Measurements from ENCODE around the gene TCEA3. TPM values are rescaled to one million over a fixed set of nuclear protein-coding genes. Genes with fewer than 3 reads are reported as not detected.

The TCEA3 gene
- total RNA-seq: 10 to 100 TPM; 21.4 to 45.8 (median 26.6) TPM

DNA sequence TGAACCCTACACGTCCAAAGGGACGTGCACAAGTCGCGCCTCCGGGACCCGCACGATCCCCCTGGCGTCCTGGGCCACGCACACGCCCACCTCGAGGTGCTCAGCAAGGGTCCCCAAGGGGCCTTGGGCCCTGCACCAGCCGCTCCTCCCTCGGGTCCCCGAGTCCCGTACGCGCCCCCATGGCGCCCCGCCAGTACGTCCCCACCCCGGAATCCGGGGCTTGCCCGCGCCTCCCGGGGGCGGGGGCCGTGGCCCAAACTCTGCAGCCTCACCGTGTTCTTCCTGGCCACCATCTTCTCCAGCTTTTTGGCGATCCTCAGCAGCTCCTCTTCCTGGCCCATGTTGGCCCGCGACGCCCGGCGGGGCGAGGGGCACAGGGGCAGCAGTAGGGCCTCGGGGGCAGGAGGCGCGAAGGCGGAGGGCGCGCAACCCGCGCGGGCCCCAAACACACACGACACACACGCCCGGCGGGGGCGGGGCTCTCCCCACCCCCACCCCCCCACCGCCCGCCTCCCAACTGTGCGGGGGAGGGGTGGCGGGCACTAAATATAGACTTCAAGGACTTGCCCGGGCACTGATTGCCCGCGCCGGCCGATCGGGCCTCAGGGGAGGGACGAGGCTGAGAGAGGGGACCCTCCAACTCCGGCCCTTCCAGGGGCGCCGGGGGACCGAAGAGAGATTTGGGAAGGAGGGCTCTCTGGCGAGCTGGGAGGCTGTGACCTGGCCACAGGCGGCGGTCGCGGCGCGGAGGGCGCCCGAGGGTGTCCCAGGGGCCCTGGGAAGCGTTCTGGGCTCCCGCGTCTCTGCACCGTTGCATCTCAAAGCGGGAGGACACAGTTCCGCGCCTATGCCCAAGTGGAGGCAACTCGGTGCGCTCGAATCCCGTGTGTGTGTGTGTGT is at the start of gene TCEA3:
TSS of gene TCEA3 (minus strand) at position 456 of the 900 bp plus-strand sequence. CDS start at position 341, 115 bp downstream.
- ATAC-seq: peak; percentile 47
- peak within 1 kb of the TSS; percentile 24 to 90 (median 87) for H3K27ac ChIP-seq
- no CpG with 5 or more reads among the region's 84 CpGs for WGBS, 2 donors (ENCODE audit: low coverage in 1 of 2)
- peaks cover 0 to 58% (median 11%) of the 10 kb centered on the region in 3 donors for H3K4me1 ChIP-seq
- no peaks in the 10 kb centered on the region for H3K9me3 ChIP-seq
- peaks cover 0 to 22% of the 10 kb centered on the region in 2 donors for H3K36me3 ChIP-seq
- H3K27me3 ChIP-seq: no peaks in the 10 kb centered on the region
- TF ChIP-seq EP300 (IDR thresholded peaks at IDR 0.05) (no peak), CTCF (IDR thresholded peaks at IDR 0.05) (peak in 1 of 4 experiments; percentile 18)
- H3K4me3 ChIP-seq: peak within 1 kb of the TSS; percentile 48 to 78

- 62 to 80% methylated on average over 4 to 5 of the region's 6 CpGs for WGBS, 2 donors (ENCODE audit: low coverage in 1 of 2)
- Histone ChIP-seq H3K9me3 (no peaks in the 10 kb centered on the region), H3K36me3 (no peaks in the 10 kb centered on the region), H3K27ac (peak overlapping the region in 3 of 4 donors; percentile 32 to 54 (median 51)), H3K4me1 (peaks cover 0 to 82% (median 26%) of the 10 kb centered on the region in 3 donors), H3K4me3 (no peak overlapping the region), H3K27me3 (no peaks in the 10 kb centered on the region)
- TF ChIP-seq POLR2AphosphoS5 (IDR thresholded peaks at IDR 0.05) (no peak), CTCF (IDR thresholded peaks at IDR 0.05) (no peak)
- ATAC-seq: no peak
Measured at GRCh38 chr1:23473037-23473800, 48.7 kb upstream of the TCEA3 start.

DNA sequence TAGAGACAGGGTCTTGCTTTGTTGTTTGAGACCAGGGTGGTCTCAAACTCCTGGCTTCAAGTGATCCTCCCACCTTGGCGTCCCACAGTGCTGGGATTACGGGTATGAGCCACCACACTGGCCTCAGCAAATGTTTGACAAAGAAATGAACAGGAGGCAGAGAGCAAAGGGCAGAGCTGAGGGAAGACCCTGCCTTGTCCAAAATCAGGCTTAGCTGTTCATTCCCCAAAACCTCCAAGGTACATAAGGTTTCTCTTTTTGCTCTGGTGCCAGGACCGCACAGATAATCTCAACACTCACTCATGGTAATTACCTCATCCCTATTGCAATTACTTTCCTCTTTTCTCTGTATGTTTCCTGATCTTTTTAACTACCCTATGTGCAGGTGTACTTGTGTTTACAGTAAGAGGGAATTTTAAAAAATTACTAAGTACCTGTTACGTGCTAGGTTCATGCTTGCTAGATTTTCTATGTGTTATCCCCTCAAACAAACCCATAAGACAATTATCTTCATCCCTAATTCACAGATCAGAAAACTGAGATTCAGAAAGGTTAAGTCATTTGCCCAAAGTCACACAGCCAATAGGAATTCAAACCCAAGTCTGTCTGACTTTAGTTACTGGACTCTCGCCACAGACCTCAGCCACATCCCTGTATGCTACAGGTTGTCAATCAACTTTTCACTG is 47.9 kb upstream of the TCEA3 start:
- no peak for TF ChIP-seq POLR2AphosphoS5 (IDR thresholded peaks at IDR 0.05)
- no peak for TF ChIP-seq EP300 (IDR thresholded peaks at IDR 0.05)
- no peak for TF ChIP-seq CTCF (IDR thresholded peaks at IDR 0.05)
- no peak for TF ChIP-seq POLR2A (IDR thresholded peaks at IDR 0.05)
- Histone ChIP-seq H3K27ac (peak overlapping the region in 3 of 4 donors; percentile 54 to 74 (median 66)), H3K9me3 (no peaks in the 10 kb centered on the region), H3K4me3 (no peak overlapping the region), H3K36me3 (no peaks in the 10 kb centered on the region), H3K4me1 (peaks cover 0 to 79% (median 26%) of the 10 kb centered on the region in 3 donors), H3K27me3 (no peaks in the 10 kb centered on the region)
- 66 to 94% methylated on average over 3 to 4 of the region's 5 CpGs for WGBS, 2 donors (ENCODE audit: low coverage in 1 of 2)
- ATAC-seq: no peak

GRCh38 chr1:23471473-23472075 is 47.0 kb upstream of the TCEA3 start:
- no peak overlapping the region for H3K4me3 ChIP-seq
- H3K4me1 ChIP-seq: peaks cover 0 to 79% (median 26%) of the 10 kb centered on the region in 3 donors
- 83% methylated on average over 4 of the region's 4 CpGs; no CpG with 5 or more reads in 1 of the 2 donors for WGBS, 2 donors (ENCODE audit: low coverage in 1 of 2)
- H3K9me3 ChIP-seq: no peaks in the 10 kb centered on the region
- peak overlapping the region in 3 of 4 donors; percentile 66 to 76 (median 74) for H3K27ac ChIP-seq
- no peaks in the 10 kb centered on the region for H3K27me3 ChIP-seq
- no peak for TF ChIP-seq EP300 (IDR thresholded peaks at IDR 0.05)
- no peak for TF ChIP-seq CTCF (IDR thresholded peaks at IDR 0.05)
- no peak for TF ChIP-seq POLR2AphosphoS5 (IDR thresholded peaks at IDR 0.05)
- TF ChIP-seq POLR2A (IDR thresholded peaks at IDR 0.05): no peak
- no peaks in the 10 kb centered on the region for H3K36me3 ChIP-seq
- ATAC-seq: no peak

Measured in gastroesophageal sphincter (tissue), 4 donors.